Activated CD8-positive, alpha-beta memory T cell treated with anti-CD3 and anti-CD28 coated beads for 48 hours (primary cell): ENCODE results near the gene TBC1D16.
"Not testable (repeated sequence)": the region's sequence is repeated elsewhere in the genome, so short reads cannot be mapped to it uniquely, and the experiment has no call there.

Experiments used
- DNase-seq, 3 experiments: peaks; one replicate each; pipeline ENCODE4 v3.0.0-alpha.2; 2020; ENCODE audit warnings: low read depth in 2 of 3, low spot score in 2 of 3

Gene TBC1D16

DNA sequence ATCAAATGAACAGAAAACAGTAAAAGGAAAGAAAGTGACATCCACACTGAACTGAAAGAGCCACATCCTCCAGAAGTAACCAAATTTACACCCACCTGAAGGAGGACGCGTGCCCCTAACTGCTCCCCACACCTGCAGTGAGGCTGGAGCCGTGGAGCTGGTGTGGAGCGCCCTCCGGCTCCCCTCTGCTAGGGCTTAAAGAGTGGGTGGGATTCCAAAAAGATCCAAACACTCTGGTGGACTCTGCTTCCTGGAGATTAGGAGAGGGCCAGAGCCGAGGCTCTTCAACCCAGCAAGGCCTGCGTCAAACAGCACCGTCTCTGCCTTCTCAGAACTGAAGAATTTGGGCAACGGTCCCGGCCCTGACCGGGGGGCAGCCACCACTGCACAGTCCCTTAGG lies 16.0 kb upstream of the TBC1D16 start:
- DNase-seq = no peak

DNA sequence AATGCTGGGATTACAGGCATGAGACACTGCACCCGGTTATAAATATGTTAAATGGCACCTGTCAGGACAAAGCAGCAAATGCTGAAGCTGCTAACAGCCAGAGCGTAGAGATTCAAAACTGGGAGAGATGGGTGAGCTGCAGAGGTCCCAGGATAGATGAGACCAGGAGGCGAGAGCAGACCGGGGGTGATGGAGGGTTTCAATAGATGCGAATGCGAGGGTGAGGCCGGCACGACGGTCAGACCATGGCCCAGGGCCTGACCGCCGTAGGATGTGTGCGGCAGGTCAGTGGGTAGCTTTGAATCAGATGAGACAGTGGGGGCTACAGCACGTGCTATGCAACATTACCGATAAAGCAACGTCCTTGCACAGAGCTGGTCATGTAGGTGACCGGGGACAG lies 15.0 kb upstream of the TBC1D16 start:
- DNase-seq = no peak

DNA sequence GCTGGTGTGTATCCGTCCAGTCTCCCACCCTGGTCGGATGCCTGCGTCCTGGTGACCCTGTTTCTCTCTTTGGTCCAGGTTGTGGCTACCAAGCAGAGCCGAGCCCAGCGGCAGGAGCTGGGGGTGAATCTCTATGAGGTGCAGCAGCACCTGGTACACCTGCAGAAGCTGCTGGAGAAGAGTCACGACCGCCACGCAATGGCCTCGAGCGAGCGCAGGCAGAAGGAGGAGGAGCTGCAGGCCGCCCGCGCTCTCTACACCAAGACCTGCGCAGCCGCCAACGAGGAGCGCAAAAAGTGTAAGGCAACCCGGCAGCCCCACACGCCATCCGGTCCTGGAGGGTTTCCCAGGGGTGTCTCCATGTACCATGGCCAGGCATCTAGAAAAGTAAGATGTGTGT lies 14.3 kb upstream of the TBC1D16 start:
- DNase-seq = no peak

DNA sequence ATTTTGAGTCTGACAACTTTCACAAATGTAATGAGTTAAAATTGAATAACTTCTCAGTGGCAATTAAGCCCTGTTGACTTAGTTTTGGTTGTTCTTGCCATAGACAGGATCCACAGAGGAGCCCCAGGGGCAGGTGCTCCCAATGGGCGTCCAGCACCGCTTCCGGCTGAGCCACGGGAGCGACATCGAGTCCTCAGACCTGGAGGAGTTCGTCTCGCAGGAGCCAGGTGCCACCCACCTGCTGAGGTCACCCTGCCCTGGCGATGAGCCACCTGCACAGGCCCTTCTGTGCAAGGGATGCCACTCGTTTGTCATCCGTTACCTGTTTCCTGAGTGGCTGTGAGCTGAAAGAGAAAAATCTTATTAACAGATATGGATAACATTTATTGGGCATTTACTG lies 11.5 kb upstream of the TBC1D16 start:
- no peak for DNase-seq

DNA sequence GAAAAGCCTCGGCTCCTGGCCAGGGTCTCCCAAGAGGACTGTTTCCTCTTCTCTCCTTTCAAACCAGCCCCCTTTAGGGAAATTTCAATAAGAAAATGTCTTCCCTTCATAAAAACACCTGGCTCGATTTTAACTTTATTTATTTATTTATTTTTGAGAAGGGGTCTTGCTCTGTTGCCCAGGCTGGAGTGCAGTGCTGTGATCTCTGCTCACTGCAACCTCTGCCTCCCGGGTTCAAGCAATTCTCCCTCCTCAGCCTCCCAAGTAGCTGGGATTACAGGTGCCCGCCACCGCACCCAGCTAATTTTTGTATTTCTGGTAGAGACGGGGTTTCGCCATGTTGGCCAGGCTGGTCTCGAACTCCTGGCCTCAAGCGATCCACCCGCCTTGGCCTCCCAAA lies 11.0 kb upstream of the TBC1D16 start:
- DNase-seq = not testable (repeated sequence)

DNA sequence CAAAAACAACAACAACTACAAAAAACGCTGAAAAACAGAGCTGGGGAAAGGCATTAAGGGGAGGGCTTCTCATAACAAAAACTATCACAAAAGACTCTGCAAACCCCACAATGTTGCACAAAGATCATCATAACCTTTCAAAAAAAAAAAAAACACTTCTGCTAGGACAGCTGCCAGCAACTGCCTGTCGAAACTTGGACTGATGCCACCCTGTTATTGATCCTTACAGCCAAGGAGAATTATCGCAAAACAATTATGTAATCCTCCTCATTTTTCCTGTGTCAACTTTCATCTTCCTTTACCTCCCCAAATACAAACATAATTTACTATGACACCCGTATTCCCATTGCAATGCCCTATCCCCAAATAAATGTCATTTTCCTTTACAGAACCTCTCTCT lies 10.0 kb upstream of the TBC1D16 start:
- no peak for DNase-seq

DNA sequence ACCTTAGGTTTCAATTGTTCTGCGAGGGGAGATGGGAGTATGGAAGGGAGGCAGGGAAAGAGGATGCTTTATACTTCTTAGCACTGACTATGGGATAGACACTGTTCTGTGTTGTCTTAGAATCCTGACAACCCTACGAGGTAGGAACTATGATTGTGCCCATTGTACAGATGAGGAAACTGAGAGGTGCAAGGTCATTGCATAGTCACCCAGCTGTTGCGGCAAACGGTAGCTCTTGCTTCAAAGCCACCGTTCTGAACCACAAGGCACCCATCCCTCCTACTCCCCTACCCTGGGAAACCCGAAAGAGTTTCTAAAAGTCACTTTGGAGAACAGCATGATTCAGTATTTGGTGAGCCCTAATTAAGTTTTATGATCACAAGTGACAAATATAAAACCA lies 8.3 kb upstream of the TBC1D16 start:
- DNase-seq = no peak

DNA sequence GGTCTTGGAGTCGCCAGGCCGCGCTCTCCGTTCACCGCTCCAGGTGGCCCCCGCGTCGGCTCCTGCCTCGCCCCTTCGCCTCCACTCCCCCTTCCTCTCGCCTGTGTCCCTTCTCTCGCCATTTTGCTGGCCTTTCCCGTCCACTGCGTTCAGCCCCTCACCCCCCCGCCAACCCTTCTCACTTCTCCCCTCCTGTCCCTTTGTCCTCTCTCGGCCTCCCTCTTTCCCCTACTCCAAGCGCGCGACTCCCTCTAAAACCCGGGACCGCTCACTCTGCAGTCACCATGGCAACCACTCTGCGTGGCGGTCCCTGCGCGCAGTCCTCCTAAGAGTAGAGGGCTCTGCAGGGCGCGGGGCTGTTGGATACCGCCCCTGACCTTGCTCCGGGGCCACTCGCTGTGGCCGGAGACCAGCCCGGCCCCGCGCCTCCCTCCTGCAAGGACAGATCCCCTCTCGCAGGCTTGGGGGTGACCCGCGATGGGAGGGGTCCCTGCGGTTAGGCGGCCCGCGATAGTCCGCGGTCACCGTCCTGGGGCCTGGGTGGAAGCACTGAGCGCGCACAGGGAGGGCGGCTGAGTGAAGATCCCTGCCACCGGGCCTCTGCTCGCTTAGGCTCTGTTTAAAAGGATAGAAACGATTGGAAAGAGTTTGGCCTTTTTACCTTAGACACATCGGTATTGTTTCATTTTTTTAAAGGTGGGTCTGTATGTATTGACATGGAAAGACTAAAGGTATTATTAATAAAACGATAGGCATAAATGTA lies 1.2 kb upstream of the TBC1D16 start:
- peak in 2 of 3 experiments; percentile 2 to 5 for DNase-seq

DNA sequence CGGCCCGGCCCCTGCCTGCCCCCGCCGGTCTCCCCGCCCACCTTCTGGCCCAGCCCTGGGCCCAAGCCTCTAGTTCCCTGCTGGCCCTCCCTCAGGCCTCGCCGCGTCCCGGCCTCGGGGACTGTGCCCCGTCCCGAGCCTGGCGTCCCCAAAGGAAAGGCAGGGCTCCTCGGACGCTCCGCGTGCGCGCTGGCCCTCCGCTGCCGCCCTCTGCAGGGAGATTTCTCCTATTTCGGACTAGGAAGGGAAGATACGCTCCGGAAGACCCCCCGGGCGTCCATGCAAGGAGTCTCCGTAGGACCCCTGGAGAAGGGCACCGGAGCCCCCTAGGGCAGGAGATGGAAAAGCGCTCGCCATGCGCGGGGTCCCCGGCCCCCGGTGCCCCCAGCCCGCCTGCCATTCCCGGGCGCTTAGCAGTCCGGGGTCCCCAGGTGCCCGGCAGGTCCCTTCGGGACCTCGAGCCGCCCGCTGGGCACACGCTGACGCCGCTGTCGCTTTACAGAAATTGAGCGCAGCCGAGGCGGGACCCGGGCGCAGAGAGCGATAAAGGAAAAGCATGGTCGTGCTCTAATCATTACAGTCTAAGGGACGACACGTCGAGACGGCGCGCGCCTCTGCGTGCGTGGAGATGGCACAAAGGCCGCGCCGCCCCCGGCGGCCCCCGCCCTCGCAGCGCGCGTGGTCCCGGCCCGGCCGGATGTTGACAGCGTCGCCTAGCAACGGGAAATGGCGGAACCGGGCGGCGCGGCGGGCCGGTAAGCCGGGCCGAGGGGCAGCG lies 454 bp upstream of the TBC1D16 start, which contains the start of gene CCDC40:
Gene CCDC40, plus strand, starts transcription at position 706 of the 778 bp plus-strand sequence. Its CDS starts 21 bp downstream, at position 727.
- DNase-seq = peak; percentile 34 to 48 (median 45)

DNA sequence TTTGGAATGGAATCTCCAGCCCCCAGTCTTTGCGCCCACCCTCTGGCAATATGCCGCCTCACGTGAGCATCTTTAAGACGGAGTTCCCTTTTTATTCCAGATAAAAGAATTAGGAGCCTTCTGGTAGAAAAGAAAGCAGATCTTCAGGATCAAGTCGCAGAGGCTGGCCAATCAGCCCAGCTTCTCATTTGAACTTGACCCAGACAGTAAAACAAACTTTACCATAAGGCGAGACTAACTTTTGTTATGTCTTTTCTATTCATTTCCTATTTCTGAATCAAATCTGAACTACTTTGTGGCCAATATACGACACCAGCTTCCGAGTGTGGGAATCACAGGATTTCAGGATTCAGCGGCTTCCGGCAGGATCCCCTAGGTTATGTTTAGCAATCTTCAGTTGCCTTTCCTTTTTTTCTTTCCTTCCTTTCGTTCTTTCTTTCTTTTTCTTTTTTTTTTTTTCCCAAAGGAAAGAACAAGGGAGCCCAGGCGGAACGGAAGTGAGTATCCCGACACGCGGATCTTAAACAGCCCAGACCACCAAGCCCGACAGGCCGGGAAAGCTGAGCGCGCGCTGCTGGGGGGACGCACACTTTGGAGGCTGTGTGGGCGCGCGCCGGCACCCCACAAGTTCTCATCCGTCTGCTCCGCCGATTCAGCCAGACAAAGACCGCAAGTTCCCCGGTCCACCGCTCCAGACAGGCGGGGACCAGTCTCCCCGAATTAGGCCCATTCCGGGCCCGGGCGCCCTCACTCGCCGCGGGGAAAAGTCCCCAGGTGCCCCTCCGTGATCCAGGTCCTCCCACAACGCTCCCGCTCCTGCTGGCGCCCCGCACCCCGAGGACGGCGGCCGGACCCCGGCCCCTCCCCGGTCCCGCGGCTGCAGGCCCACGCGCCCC lies 633 bp downstream of the TBC1D16 start:
- peak; percentile 7 to 22 (median 18) for DNase-seq

DNA sequence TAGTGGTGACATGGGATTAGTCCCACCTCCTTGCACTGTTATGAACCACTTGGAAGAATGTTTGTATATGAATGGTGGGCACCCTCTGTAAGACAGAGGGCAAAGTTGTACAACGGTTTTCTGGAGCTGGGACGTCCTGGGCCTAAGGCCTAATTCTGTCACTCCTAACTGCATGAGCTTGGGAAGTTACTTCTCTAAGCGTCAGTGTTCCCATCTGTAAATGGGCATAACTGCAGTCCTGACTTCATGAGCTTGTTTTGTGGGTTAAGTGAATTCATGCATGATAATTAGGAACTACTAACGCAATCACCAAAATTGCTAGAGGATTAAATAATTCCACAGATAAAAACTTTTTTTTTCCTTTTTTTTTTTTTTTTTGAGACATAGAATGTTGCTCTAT lies 1.8 kb downstream of the TBC1D16 start:
- no peak for DNase-seq

DNA sequence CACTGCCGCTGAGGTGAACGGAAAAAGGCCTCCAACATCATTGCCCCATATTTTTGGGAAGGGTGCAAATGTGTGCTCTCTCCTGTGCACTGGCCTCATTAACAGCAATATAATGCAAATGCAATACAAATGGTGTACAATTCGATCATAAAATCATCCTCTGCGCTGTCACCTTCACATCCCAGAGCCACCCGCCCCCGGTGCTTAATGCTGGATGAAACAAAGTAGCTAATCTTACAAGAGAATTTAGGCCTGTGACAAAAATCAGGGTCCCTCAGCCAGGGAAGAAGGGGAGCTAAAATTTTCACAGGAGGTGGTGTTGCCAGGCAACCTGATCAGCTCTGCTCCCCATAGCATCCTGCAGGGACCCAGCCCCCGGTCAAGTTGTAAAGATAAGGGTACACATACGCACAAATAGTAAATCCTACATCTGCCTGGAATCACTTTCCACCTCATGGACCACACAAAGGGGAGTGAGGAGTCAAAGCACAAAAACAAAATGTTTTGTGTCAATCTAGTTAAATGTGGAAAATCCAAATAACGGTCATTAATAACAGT lies 3.0 kb downstream of the TBC1D16 start:
- DNase-seq = no peak

DNA sequence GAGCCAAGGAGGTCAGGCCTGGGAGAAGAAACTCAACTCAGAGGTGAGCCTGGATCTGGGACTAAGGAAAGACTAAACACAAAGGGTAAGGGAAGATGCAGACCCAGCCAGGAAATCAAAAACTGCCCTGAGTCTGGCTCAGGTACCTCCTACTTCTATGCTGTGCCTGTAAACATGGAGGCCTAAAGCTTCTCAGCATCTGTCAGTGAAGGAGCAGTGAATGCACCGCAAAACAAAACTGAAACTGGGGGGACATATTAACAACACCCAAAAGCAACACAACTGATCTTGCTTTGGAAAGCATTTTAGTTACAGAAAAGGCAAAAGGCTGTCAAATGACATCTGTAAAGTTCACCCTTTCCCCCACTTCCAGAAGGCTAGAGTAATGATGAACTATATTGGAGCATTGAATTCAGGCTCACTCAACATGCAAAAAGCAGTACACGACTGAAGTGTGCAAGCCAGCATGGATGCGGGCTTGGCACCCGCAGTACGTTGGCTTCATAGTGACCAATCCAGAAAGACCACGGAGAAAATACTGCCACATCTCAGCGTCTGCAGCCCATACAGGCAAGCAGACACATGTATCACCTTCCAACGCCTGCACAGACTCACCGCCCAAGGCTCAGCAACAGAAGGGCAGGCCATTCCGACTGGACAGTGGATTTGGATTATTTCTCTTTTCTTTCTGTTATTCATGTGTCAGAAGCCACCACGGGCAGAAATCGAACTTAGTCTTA lies 3.8 kb downstream of the TBC1D16 start:
- DNase-seq = no peak

DNA sequence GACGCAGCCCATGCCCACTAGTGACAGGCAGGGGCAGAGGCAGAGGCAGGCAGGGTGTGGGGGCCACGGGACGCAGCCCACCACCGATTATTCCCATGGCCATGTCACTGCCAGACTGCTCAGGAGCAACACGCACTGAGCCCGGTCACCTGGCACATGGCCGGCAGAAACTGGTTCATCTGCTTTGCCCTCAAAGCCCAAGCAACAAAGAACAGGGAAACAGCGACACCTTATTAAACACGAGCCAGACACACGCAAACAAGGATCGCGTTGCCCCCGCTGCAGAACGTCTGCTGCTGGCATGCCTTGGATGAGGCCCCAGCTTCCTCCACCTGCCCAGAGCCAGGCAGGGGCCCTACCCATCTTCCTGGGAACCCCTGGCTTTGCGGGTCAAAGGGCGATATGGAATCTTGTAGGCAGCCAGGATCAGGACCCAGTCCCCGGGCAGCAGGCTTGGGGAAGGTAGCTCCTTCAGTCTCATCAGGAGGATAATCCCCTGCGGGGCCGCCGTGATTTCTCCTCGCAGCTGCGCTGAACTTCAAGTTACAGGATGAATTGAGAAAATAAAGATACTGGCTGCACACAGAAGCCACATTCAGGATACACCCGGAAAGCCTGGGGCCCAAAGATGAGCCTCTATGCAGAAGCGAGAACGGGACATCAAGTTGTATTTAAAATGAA lies 4.8 kb downstream of the TBC1D16 start:
- DNase-seq = no peak

DNA sequence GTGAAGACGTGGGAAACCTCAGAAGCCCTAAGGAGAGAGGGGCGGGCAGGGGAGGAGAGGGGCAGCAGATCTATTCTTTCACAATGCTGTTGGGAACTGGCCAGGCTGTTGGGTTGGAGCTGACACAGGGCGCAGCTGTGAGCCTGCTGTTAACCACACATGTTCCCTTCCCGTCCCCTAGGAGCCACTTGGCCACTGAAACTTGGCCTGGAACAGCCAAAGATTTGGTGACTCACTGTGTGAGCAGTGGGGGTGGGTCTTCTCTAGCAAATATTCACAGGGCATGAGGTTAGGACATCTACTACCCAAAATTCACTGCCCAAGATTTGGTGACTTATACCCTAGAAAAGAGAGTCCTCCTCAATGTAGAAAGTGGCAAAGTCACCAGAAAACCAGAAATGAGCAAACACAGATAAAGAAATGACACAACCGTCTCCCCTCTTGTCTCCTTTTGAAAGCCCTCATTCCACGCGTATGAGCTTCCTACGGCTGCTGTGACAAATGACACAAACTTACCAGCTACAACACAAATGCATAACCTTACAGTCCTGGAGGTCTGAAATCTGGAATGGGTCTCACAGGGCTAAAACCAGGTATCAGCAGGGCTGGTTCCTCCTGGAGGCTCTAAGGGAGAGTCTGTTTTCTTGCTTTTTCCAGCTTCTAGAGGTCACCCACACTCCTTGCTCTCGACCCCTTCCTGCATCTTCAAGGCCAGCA lies 6.3 kb downstream of the TBC1D16 start:
- no peak for DNase-seq

DNA sequence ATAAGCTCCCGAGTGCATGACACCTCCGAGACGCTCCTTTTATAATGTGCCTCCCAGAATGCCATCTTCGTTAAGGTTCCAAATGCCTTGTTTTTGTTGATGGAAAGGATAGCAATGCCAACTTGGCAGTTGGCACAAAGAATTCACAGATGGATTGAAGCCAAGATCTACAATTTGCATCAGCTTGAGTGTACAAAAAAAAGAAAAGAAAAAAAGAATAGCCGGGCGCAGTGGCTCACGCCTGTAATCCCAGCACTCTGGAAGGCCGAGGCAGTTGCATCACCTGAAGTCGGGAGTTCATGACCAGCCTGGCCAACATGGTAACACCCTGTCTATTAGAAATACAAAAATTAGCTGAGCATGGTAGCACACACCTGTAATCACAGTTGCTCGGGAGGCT lies 7.6 kb downstream of the TBC1D16 start:
- DNase-seq = no peak

DNA sequence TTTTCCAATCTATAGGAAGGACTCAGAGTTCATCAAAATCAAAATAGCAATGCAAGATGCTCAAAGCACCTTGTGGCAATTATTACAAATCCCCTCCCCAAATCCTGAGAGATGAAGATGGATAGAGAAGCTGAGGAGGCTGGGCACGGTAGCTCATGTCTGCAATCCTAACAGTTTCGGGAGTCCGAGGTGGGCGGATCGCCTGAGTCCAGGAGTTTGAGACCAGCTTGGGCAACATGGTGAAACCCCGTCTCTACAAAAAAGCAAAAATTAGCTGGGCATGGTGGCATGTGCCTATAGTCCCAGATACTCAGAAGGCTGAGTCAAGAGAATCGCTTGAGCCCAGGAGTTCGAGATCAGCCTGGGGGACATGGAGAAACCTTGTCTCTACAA lies 8.6 kb downstream of the TBC1D16 start:
- DNase-seq = no peak

DNA sequence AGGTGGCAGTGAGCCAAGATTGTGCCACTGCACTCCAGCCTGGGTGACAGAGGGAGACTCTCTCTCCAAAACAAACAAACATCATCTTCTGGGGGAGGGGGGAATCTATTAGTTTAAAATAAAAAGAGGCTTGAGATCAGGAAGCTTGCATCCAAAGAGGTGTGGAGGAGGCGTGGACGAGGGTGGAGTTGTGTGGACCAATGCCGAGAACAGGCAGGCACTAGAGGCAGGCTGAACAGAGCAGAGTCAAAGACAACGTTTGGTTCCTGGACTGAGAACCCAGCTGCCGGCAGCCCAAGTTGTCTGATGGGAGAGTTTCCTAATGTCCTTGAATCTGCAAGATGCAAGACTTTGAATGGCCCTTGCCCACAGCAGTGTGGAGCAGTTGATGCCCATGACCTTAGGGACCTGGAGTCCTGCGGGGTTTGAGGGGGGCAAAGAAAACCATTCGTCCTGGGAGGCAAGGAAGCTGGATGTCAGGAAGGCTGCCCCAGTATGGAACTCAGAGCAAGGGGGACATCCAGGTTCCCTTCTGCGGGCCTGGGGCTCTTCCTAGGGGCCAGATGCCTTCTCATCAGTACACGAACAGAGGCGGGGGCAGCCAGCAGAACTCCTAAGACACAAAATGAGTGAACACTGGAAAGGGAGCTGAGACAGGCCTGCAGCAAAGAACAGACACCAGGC lies 9.2 kb downstream of the TBC1D16 start:
- DNase-seq = no peak

DNA sequence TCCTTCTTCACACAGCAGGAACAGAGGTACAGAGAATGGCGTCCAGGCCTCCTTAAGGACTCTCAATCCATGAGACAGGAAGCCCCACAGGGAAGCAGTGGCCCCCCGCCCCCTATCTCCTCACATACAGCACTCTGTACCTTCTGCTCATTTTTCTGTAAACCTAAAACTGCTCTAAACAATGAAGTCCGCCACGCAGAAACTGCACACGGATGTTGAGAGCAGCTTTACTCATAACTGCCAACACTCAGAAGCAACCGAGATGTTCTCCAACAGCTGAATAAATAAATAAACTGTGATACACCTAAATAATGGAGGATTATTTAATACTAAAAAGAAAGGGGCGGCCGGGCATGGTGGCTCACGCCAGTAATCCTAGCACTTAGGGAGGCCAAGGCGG lies 9.9 kb downstream of the TBC1D16 start:
- DNase-seq = no peak
